Gastrocnemius medialis (tissue), 4 donors: ENCODE data around the gene DPYSL3. TPM values are rescaled to one million over a fixed set of nuclear protein-coding genes. Genes with fewer than 3 reads are reported as not detected.

Experiments
- ATAC-seq, 2 donors: fragments of 150-250 bp; one replicate each; pipeline ENCODE4 v1.9.1; 2016
- DNase-seq, 2 donors: peaks; one replicate each; pipeline ENCODE4 v3.0.0-alpha.2; 2019
- H3K27ac ChIP-seq, 4 donors: fragments of 200-600 bp; sonication (generic); 1 replicate in 1 of 4; 2 replicates in 3 of 4; pipeline ENCODE4 v1.5.1; 2016 to 2018; ENCODE audit warnings: mild to moderate bottlenecking in 2 of 4, moderate library complexity in 1 of 4
- H3K27me3 ChIP-seq, 3 donors: fragments of 200-600 bp; sonication (generic) in 2 of 3; 1 replicate in 1 of 3; 2 replicates in 2 of 3; pipeline versions ENCODE4 v1.5.1 to v1.6.0; 2016 to 2019; ENCODE audit warnings: mild to moderate bottlenecking in 1 of 3, moderate library complexity in 1 of 3
- H3K36me3 ChIP-seq, 2 donors: fragments of 200-600 bp; sonication (generic) in 1 of 2; one replicate each; pipeline ENCODE4 v1.5.1; 2017 to 2018
- H3K4me1 ChIP-seq, 2 donors: fragments of 200-600 bp; sonication (generic) in 1 of 2; one replicate each; pipeline ENCODE4 v1.5.1; 2016 to 2017; ENCODE audit warnings: mild to moderate bottlenecking in 2 of 2
- H3K4me3 ChIP-seq, 4 donors: fragments of 200-600 bp; sonication (generic) in 3 of 4; 1 replicate in 1 of 4; 2 replicates in 3 of 4; pipeline ENCODE4 v1.5.1; 2016 to 2019; ENCODE audit warnings: mild to moderate bottlenecking in 2 of 4
- H3K9me3 ChIP-seq, 3 donors: fragments of 200-600 bp; sonication (generic) in 2 of 3; 1 replicate in 1 of 3; 2 replicates in 2 of 3; pipeline ENCODE4 v1.5.1; 2016 to 2019
- CTCF ChIP-seq, 5 experiments: fragments of 450-650 bp in 3 of 5; fragments of 200-600 bp in 2 of 5; sonication (generic) in 2 of 5; IDR thresholded peaks in 4 of 5; conservative IDR thresholded peaks in 1 of 5; 1 replicate in 4 of 5; 2 replicates in 1 of 5; pipeline ENCODE4 v1.5.1; 2016 to 2019; ENCODE audit warnings: antibody characterized with exemption in 5 of 5, mild to moderate bottlenecking in 3 of 5, moderate library complexity in 3 of 5
- POLR2A ChIP-seq, 2 donors: fragments of 450-650 bp; IDR thresholded peaks; one replicate each; pipeline ENCODE4 v1.6.1; 2017; ENCODE audit warnings: antibody characterized with exemption in 2 of 2, mild to moderate bottlenecking in 2 of 2, moderate library complexity in 2 of 2
- in situ Hi-C, 4 donors: fragments of 200-750 bp; cut with MboI; loops; one replicate each; pipeline versions ENCODE4 v1.15.0 to v1.8.0; 2017; ENCODE audit warnings: low sequenced_read_pairs in 4 of 4
- intact Hi-C: fragments of 100-400 bp; cut with DNase I; formaldehyde crosslinking; loops from one replicate; pipeline ENCODE4 v1.15.1; 2023; ENCODE audit warnings: low total_unique reads
- total RNA-seq, 4 donors: library from RNA; depleted of rRNA; stranded (reverse); fragments of >200 nt; gene quantifications; one replicate each; pipeline versions ENCODE4 v1.1.0 to v1.2.3, GENCODE V29; 2016

Gene DPYSL3
- total RNA-seq, 4 donors from 2014 or later, result 11.7 to 45.8 (median 26.0) TPM

GRCh38 chr5:147377682-147378081 lies 132.2 kb downstream of the DPYSL3 start:
- no peak overlapping the region for H3K4me3 ChIP-seq
- intact Hi-C loops, result no loop called here
- H3K4me1 ChIP-seq, result no peaks in the 10 kb centered on the region
- no peaks in the 10 kb centered on the region for H3K36me3 ChIP-seq
- ATAC-seq, result no peak
- H3K9me3 ChIP-seq, result peaks cover 0 to 3% (median 0%) of the 10 kb centered on the region in 3 donors
- no peak for DNase-seq
- H3K27me3 ChIP-seq, result no peaks in the 10 kb centered on the region
- no peak overlapping the region for H3K27ac ChIP-seq
- no peak for TF ChIP-seq POLR2A (IDR thresholded peaks at IDR 0.05)
- TF ChIP-seq CTCF (IDR thresholded peaks at IDR 0.05 in 4 of 5, conservative IDR thresholded peaks at IDR 0.05 in 1 of 5), result no peak
- in situ Hi-C loops, result no loop called here

GRCh38 chr5:147375151-147375550 lies 134.7 kb downstream of the DPYSL3 start:
- Histone ChIP-seq H3K27me3 (no peaks in the 10 kb centered on the region), H3K4me3 (no peak overlapping the region), H3K4me1 (no peaks in the 10 kb centered on the region), H3K36me3 (no peaks in the 10 kb centered on the region), H3K9me3 (peaks cover 0 to 3% (median 0%) of the 10 kb centered on the region in 3 donors), H3K27ac (no peak overlapping the region)
- ATAC-seq, result no peak
- TF ChIP-seq CTCF (IDR thresholded peaks at IDR 0.05 in 4 of 5, conservative IDR thresholded peaks at IDR 0.05 in 1 of 5), result no peak
- TF ChIP-seq POLR2A (IDR thresholded peaks at IDR 0.05), result no peak
- in situ Hi-C loops, result no loop called here
- DNase-seq, result no peak
- intact Hi-C loops, result no loop called here

- no peaks in the 10 kb centered on the region for H3K4me1 ChIP-seq
- no peak overlapping the region for H3K4me3 ChIP-seq
- H3K36me3 ChIP-seq, result no peaks in the 10 kb centered on the region
- in situ Hi-C loops (no loop called here), intact Hi-C loops (no loop called here)
- no peak for ATAC-seq
- no peak for TF ChIP-seq POLR2A (IDR thresholded peaks at IDR 0.05)
- no peak for TF ChIP-seq CTCF (IDR thresholded peaks at IDR 0.05 in 4 of 5, conservative IDR thresholded peaks at IDR 0.05 in 1 of 5)
- no peak overlapping the region for H3K27ac ChIP-seq
- H3K9me3 ChIP-seq, result peaks cover 0 to 2% (median 0%) of the 10 kb centered on the region in 3 donors
- no peaks in the 10 kb centered on the region for H3K27me3 ChIP-seq
- DNase-seq, result no peak
Observed at GRCh38 chr5:147373328-147373727, 136.5 kb downstream of the DPYSL3 start.

- in situ Hi-C loops, result no loop called here
- intact Hi-C loops, result no loop called here
- Histone ChIP-seq H3K9me3 (no peaks in the 10 kb centered on the region), H3K4me3 (no peak overlapping the region), H3K4me1 (no peaks in the 10 kb centered on the region), H3K36me3 (no peaks in the 10 kb centered on the region), H3K27ac (no peak overlapping the region), H3K27me3 (no peaks in the 10 kb centered on the region)
- DNase-seq, result no peak
- no peak for TF ChIP-seq POLR2A (IDR thresholded peaks at IDR 0.05)
- no peak for TF ChIP-seq CTCF (IDR thresholded peaks at IDR 0.05 in 4 of 5, conservative IDR thresholded peaks at IDR 0.05 in 1 of 5)
- ATAC-seq, result no peak
Observed at GRCh38 chr5:147372191-147372590, 137.7 kb downstream of the DPYSL3 start.

- no peaks in the 10 kb centered on the region for H3K4me1 ChIP-seq
- no peak overlapping the region for H3K4me3 ChIP-seq
- ATAC-seq, result no peak
- in situ Hi-C loops (no loop called here), intact Hi-C loops (no loop called here)
- TF ChIP-seq POLR2A (IDR thresholded peaks at IDR 0.05) (no peak), CTCF (IDR thresholded peaks at IDR 0.05 in 4 of 5, conservative IDR thresholded peaks at IDR 0.05 in 1 of 5) (no peak)
- H3K27me3 ChIP-seq, result no peaks in the 10 kb centered on the region
- no peaks in the 10 kb centered on the region for H3K36me3 ChIP-seq
- no peaks in the 10 kb centered on the region for H3K9me3 ChIP-seq
- no peak for DNase-seq
- no peak overlapping the region for H3K27ac ChIP-seq
Observed at GRCh38 chr5:147371290-147371689, 138.6 kb downstream of the DPYSL3 start.
